ENCODE measurements around the gene ZNF839.

ZNF839 gene

GRCh38 chr14:102389246-102389645 is 69.7 kb downstream of the ZNF839 start:
- no peak for DNase-seq

GRCh38 chr14:102390064-102390855 is 70.7 kb downstream of the ZNF839 start:
- DNase-seq, result no peak

Data from NCI-H345 (cell line).